ENCODE results near the gene RREB1. TPM values are rescaled to one million over a fixed set of nuclear protein-coding genes. Genes with fewer than 3 reads are reported as not detected.

The RREB1 gene
- total RNA-seq, 1 donor from 2014 or later, result 28.3 TPM

DNA sequence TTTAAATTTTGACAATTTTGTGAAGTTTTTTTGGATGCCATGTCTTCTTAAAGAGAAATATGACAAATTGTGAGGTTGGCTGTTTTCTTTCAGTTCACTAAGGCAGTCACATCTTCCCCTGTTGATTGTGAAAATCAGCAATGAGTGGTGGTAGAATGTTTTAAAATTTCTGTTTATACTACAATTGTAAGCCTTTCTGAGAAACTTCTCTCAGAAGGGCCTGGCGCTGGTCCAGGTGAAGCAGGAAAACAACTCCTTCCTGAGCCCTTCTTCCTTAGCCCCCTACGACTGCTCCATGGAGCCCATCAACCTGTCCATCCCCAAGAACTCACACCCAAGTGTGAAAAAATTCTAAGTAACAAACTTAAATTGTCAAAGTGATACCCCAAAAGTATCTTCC is 124.6 kb downstream of the RREB1 start:
- Mint-ChIP-seq H3K4me3 (no peak overlapping the region), H3K4me1 (no peaks in the 10 kb centered on the region), H3K36me3 (ENCODE audit: low read depth) (peaks cover 2% of the 10 kb centered on the region), H3K27ac (ENCODE audit: unreplicated experiment) (no peak overlapping the region), H3K9me3 (no peaks in the 10 kb centered on the region), H3K27me3 (ENCODE audit: low read depth) (no peaks in the 10 kb centered on the region)
- TF ChIP-seq, protein P1, sequence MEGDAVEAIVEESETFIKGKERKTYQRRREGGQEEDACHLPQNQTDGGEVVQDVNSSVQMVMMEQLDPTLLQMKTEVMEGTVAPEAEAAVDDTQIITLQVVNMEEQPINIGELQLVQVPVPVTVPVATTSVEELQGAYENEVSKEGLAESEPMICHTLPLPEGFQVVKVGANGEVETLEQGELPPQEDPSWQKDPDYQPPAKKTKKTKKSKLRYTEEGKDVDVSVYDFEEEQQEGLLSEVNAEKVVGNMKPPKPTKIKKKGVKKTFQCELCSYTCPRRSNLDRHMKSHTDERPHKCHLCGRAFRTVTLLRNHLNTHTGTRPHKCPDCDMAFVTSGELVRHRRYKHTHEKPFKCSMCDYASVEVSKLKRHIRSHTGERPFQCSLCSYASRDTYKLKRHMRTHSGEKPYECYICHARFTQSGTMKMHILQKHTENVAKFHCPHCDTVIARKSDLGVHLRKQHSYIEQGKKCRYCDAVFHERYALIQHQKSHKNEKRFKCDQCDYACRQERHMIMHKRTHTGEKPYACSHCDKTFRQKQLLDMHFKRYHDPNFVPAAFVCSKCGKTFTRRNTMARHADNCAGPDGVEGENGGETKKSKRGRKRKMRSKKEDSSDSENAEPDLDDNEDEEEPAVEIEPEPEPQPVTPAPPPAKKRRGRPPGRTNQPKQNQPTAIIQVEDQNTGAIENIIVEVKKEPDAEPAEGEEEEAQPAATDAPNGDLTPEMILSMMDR (conservative IDR thresholded peaks at IDR 0.05), result no peak
- DNase-seq (ENCODE audit: low read depth, low spot score), result no peak

DNA sequence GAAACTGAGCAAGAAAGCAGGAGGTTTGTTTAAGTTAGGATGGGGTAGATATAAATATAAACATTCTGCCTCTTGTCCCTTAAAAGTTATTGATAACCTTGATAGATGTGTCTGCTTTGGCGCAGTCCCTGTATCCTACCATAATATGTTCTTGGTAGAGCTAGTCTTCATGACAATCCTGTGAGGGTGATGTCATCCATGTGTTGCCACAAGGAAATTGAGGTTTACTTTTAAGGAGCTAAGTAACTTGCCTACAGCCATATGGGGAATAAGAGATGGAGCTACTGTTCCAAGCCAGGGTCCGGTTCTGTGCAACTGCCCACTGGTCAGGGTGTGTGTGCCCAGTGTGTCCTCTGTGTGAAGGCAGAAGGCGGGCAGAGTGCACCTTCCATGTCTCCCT is 126.8 kb downstream of the RREB1 start:
- no peaks in the 10 kb centered on the region for H3K36me3 Mint-ChIP-seq (ENCODE audit: low read depth)
- no peaks in the 10 kb centered on the region for H3K9me3 Mint-ChIP-seq
- no peak overlapping the region for H3K27ac Mint-ChIP-seq (ENCODE audit: unreplicated experiment)
- H3K27me3 Mint-ChIP-seq (ENCODE audit: low read depth), result no peaks in the 10 kb centered on the region
- peaks cover 8% of the 10 kb centered on the region for H3K4me1 Mint-ChIP-seq
- TF ChIP-seq, protein P1 (conservative IDR thresholded peaks at IDR 0.05), result no peak
- no peak for DNase-seq (ENCODE audit: low read depth, low spot score)
- no peak overlapping the region for H3K4me3 Mint-ChIP-seq

DNA sequence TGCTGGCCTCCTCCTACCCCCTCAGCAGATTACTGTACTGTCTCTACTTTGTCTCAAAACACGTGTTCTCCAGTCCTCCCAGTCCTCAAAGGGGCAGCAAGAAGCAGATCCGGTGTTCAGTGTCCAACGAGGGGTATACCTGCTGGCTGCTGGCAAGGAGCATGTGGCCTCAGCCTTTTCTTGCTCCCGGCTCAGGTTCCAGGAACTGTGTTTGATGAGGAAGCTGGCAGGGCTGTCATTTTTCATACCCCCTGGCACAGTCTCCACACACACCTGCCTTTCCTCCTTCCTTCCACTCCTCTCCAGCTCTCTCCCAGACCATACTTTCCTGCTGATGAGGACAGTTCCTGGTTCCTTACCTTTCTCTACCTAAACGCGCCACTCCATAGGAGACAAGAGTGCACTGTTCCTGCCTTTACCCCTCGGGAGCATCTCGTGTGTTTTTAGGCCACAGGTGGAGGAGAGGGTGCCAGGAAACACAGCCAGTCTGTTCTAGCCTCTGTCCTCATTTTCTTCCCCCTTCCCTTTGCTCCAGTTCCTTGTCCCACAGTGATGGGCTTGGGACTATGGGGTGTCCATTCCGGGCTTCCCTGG is 128.0 kb downstream of the RREB1 start:
- Mint-ChIP-seq H3K27me3 (ENCODE audit: low read depth) (no peaks in the 10 kb centered on the region), H3K27ac (ENCODE audit: unreplicated experiment) (no peak overlapping the region), H3K4me1 (peaks cover 8% of the 10 kb centered on the region), H3K9me3 (no peaks in the 10 kb centered on the region), H3K4me3 (no peak overlapping the region), H3K36me3 (ENCODE audit: low read depth) (no peaks in the 10 kb centered on the region)
- no peak for DNase-seq (ENCODE audit: low read depth, low spot score)
- TF ChIP-seq, protein P1 (conservative IDR thresholded peaks at IDR 0.05), result no peak

DNA sequence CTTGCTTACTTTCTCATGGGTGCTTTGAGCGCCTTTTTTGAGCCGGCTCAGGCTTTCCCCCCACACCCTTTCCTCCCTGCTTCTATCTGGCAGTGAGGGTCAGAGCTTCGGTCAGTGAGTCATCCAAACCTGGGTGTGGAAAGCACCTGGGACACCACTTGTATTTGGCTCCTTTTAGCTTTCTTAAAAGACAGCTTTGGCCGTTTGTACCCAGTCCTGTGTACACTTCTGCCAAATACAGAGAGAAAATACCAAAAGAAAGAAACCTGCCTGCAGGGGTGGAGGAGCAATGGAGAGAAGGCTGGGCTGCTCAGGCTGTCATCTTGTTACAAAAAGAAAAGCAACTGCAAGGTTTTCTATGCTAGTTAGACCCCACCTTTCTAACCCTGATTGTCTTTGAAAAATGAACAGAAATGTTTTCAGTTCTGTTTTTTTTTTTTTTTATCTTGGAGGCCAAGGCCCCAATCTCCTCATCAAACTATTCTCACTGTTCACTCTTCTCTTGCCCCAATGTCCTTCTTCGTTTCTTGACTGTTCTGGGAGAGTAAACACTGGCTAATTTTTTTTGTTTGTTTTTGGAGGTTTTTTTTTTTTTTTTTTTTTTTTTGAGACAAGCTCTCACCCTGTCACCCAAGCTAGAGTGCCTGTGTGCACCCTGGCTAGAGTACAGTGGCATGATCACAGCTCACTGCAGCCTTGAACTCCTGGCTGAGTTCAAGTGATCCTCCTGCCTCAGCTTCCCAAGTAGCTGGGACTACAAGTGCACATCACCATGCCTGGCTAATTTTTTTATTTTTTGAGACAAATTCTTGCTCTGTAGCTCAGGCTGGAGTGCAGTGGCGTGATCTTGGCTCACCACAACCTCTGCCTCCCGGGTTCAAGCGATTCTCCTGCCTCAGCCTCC is 128.8 kb downstream of the RREB1 start:
- Mint-ChIP-seq H3K27me3 (ENCODE audit: low read depth) (no peaks in the 10 kb centered on the region), H3K4me1 (peaks cover 8% of the 10 kb centered on the region), H3K27ac (ENCODE audit: unreplicated experiment) (no peak overlapping the region), H3K36me3 (ENCODE audit: low read depth) (no peaks in the 10 kb centered on the region), H3K4me3 (no peak overlapping the region), H3K9me3 (no peaks in the 10 kb centered on the region)
- no peak for DNase-seq (ENCODE audit: low read depth, low spot score)
- TF ChIP-seq, protein P1 (conservative IDR thresholded peaks at IDR 0.05), result no peak

DNA sequence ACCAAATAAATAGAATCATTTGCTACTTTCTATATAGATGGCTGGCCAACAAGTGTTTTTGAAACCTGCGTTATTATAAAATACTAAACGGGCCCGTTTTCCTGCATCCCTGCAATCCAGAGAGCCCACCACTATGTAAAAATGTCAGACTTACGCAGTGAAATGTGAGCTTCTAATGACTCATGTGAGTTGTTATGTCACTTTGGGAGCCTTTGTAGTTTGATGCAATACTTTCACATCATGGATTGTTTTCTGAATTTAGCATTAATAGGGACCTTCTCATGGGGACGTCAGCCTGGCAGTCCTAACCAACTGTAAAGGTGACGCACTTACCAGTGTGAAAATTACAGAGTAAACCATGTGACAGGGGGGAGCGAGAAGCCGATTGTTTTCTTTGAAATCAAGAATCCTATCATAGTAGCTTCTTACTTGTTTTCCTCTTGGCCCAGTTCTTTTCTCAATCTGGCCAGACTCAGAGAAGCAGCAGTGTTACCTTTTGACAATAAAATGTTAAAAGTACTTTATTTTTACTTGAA is 130.0 kb downstream of the RREB1 start:
- TF ChIP-seq, protein P1 (conservative IDR thresholded peaks at IDR 0.05), result no peak
- H3K9me3 Mint-ChIP-seq, result no peaks in the 10 kb centered on the region
- no peak overlapping the region for H3K4me3 Mint-ChIP-seq
- peaks cover 17% of the 10 kb centered on the region for H3K4me1 Mint-ChIP-seq
- no peak for DNase-seq (ENCODE audit: low read depth, low spot score)
- H3K27me3 Mint-ChIP-seq (ENCODE audit: low read depth), result no peaks in the 10 kb centered on the region
- H3K27ac Mint-ChIP-seq (ENCODE audit: unreplicated experiment), result no peak overlapping the region
- no peaks in the 10 kb centered on the region for H3K36me3 Mint-ChIP-seq (ENCODE audit: low read depth)

Data from neural crest cell (in vitro differentiated cells).